ENCODE measurements around the gene MRTFB. TPM values are rescaled to one million over a fixed set of nuclear protein-coding genes. Genes with fewer than 3 reads are reported as not detected.

The MRTFB gene
- total and polyA plus RNA-seq, 11 donors: 8.0 to 38.3 (median 25.3) TPM

DNA sequence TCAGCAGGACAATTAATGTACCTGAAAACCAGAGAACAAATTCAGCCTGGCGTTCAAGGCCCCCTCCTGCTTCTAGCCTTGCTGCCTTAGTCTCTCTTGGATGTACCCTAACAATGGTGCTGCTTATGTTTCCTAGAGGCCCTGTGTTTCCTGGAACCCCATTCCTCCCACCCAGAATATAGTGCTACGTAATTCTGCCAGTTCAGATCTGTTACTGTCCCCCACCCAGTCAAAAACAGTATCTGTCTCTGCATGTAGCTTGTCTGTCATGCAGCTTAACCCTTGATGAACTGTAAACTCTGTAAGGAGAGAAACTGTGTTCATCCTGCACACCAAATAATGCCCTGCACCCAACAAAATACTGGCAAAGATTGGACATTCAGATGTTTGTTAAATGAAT is 6.8 kb downstream of the MRTFB start:
- Histone ChIP-seq H3K9me3 (no peaks in the 10 kb centered on the region), H3K27ac (no peak overlapping the region), H3K36me3 (peaks cover 0 to 42% (median 9%) of the 10 kb centered on the region in 9 donors), H3K4me1 (peaks cover 0 to 9% (median under 1%) of the 10 kb centered on the region in 12 donors), H3K27me3 (no peaks in the 10 kb centered on the region), H3K4me3 (no peak overlapping the region)
- no peak for ATAC-seq
- 67 to 86% (median 76%) methylated on average over 2 of the region's 2 CpGs for WGBS, 4 donors
- DNase-seq: no peak
- intact Hi-C loops (cut with DNase I): loop anchor here in 6 of 10 donors (1.0 to 10.0 kb wide), 6 partner anchors 9 to 153 kb away; partner anchors contain the start of gene ERCC4 (in 2 of the 6)
- no peak for TF ChIP-seq POLR2A (IDR thresholded peaks at IDR 0.05)
- TF ChIP-seq, protein P1, sequence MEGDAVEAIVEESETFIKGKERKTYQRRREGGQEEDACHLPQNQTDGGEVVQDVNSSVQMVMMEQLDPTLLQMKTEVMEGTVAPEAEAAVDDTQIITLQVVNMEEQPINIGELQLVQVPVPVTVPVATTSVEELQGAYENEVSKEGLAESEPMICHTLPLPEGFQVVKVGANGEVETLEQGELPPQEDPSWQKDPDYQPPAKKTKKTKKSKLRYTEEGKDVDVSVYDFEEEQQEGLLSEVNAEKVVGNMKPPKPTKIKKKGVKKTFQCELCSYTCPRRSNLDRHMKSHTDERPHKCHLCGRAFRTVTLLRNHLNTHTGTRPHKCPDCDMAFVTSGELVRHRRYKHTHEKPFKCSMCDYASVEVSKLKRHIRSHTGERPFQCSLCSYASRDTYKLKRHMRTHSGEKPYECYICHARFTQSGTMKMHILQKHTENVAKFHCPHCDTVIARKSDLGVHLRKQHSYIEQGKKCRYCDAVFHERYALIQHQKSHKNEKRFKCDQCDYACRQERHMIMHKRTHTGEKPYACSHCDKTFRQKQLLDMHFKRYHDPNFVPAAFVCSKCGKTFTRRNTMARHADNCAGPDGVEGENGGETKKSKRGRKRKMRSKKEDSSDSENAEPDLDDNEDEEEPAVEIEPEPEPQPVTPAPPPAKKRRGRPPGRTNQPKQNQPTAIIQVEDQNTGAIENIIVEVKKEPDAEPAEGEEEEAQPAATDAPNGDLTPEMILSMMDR (IDR thresholded peaks at IDR 0.05): no peak

- TF ChIP-seq POLR2A (IDR thresholded peaks at IDR 0.05): no peak
- TF ChIP-seq, protein P1 (IDR thresholded peaks at IDR 0.05): no peak
- Histone ChIP-seq H3K36me3 (peaks cover 0 to 9% (median 0%) of the 10 kb centered on the region in 9 donors), H3K27me3 (no peaks in the 10 kb centered on the region), H3K4me3 (no peak overlapping the region), H3K4me1 (peaks cover 0 to 49% (median 25%) of the 10 kb centered on the region in 12 donors), H3K9me3 (no peaks in the 10 kb centered on the region), H3K27ac (no peak overlapping the region)
- ATAC-seq: no peak
- 75 to 82% (median 77%) methylated on average over 1 of the region's 1 CpG for WGBS, 4 donors
- intact Hi-C loops (cut with DNase I): loop anchor here in 3 of 10 donors (5.0 to 10.0 kb wide), 2 partner anchors 98 to 101 kb away; no protein-coding TSS in a partner anchor
- no peak for DNase-seq
These were observed 15.4 kb downstream of the MRTFB start for GRCh38 chr16:14086477-14086876.

DNA sequence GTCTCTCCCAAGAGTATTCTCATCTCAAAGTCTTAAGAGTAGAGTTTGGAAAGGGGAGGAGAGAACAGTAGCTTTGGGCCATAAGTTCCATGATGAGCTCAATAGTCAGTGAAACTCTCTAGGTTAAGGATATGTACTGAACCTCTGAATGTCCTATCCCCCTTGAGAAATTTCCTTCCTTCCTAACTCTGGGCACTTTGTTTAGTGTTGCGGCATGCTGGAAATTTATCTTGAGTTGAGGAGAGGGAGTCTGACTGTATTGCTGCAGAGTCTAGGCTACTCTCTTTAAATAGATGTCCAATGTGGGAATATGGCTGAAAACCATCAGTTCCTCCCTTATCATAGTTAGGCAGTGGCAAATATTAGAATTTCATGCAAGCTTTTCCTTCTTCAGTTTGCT is 16.1 kb downstream of the MRTFB start:
- no peak overlapping the region for H3K4me3 ChIP-seq
- 55 to 66% (median 62%) methylated on average over 1 of the region's 1 CpG for WGBS, 4 donors
- no peaks in the 10 kb centered on the region for H3K9me3 ChIP-seq
- DNase-seq: no peak
- intact Hi-C loops (cut with DNase I): loop anchor here in 4 of 10 donors (1.0 to 10.0 kb wide), 3 partner anchors 9 to 100 kb away; no protein-coding TSS in a partner anchor
- H3K4me1 ChIP-seq: peaks cover 0 to 53% (median 25%) of the 10 kb centered on the region in 12 donors
- TF ChIP-seq, protein P1 (IDR thresholded peaks at IDR 0.05): no peak
- no peak for TF ChIP-seq POLR2A (IDR thresholded peaks at IDR 0.05)
- no peaks in the 10 kb centered on the region for H3K27me3 ChIP-seq
- no peak for ATAC-seq
- peaks cover 0 to 4% (median 0%) of the 10 kb centered on the region in 9 donors for H3K36me3 ChIP-seq
- H3K27ac ChIP-seq: no peak overlapping the region

GRCh38 chr16:14087590-14088154 is 16.6 kb downstream of the MRTFB start:
- DNase-seq: no peak
- 79 to 84% (median 81%) methylated on average over 3 of the region's 3 CpGs for WGBS, 4 donors
- H3K27me3 ChIP-seq: no peaks in the 10 kb centered on the region
- no peak overlapping the region for H3K4me3 ChIP-seq
- H3K9me3 ChIP-seq: no peaks in the 10 kb centered on the region
- intact Hi-C loops (cut with DNase I): loop anchor here in 4 of 10 donors (1.0 to 10.0 kb wide), 3 partner anchors 9 to 100 kb away; no protein-coding TSS in a partner anchor
- H3K27ac ChIP-seq: no peak overlapping the region
- peaks cover 0 to 4% (median 0%) of the 10 kb centered on the region in 9 donors for H3K36me3 ChIP-seq
- H3K4me1 ChIP-seq: peaks cover 0 to 57% (median 25%) of the 10 kb centered on the region in 12 donors
- no peak for ATAC-seq
- no peak for TF ChIP-seq POLR2A (IDR thresholded peaks at IDR 0.05)
- TF ChIP-seq, protein P1 (IDR thresholded peaks at IDR 0.05): no peak
